PC-3 (cell line): ENCODE results near the gene SOX6.

ENCODE experiments used
- CTCF ChIP-seq: fragments of 300-600 bp; sonication (generic); conservative IDR thresholded peaks from 2 replicates; pipeline ENCODE4 v1.5.1; 2017; ENCODE audit warnings: antibody characterized with exemption, low read depth, mild to moderate bottlenecking, low read length
- EZH2 ChIP-seq: fragments of 300-600 bp; sonication (generic); IDR thresholded peaks from one replicate; pipeline ENCODE4 v1.6.1; 2017; ENCODE audit warnings: antibody characterized with exemption, mild to moderate bottlenecking, low read length; ENCODE audit not compliant: unreplicated experiment

- TF ChIP-seq CTCF: no peak
- TF ChIP-seq EZH2: no peak
Observed at GRCh38 chr11:16037179-16037578, 319.2 kb downstream of the SOX6 start.
